Glomerular visceral epithelial cell (primary cell): ENCODE data around the gene ICAM5.
A peak's percentile ranks its signal among the peaks of the same experiment; 100 is the strongest.
"Not testable (repeated sequence)": the region's sequence is repeated elsewhere in the genome, so short reads cannot be mapped to it uniquely, and the experiment has no call there.

Experiments used
- DNase-seq: peaks from one replicate; pipeline ENCODE4 v3.0.0-alpha.2; 2016; ENCODE audit errors: extremely low spot score

ICAM5 gene

DNA sequence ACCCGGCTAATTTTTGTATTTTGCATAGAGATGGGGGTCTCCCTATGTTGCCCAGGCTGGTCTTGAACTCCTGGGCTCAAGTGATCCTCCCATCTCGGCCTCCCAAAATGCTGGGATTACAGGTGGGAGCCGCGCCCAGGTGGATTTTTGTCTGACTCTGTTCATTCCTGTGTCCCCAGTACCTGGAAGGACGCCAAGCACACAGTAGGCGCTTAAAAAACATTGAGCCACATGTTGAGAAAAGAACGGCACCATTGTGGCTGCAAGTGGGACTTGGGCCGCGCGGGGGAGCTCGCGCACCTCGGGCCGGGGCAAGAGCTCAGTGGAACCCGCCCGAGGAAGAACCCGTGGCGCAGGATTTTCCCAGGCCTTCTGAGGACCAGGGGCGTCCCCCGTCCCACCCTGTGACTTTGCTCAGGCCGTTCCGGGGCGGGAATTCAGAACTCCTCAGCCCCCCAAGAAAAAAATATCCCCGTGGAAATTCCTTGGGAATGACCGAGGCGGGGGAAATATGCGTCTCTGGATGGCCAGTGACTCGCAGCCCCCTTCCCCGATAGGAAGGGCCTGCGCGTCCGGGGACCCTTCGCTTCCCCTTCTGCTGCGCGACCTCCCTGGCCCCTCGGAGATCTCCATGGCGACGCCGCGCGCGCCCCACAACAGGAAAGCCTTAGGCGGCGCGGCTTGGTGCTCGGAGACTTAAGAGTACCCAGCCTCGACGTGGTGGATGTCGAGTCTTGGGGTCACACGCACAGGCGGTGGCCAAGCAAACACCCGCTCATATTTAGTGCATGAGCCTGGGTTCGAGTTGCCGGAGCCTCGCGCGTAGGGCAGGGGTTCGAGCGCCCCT lies 20.2 kb upstream of the ICAM5 start:
- peak; percentile 79 for DNase-seq

DNA sequence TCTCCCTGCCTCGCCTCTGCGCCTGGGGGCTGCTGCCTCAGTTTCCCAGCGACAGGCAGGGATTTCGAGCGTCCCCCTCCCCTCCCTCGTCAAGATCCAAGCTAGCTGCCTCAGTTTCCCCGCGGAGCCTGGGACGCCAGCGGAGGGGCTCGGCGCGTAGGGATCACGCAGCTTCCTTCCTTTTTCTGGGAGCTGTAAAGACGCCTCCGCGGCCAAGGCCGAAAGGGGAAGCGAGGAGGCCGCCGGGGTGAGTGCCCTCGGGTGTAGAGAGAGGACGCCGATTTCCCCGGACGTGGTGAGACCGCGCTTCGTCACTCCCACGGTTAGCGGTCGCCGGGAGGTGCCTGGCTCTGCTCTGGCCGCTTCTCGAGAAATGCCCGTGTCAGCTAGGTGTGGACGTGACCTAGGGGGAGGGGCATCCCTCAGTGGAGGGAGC lies 19.6 kb upstream of the ICAM5 start:
- peak; percentile 62 for DNase-seq

DNA sequence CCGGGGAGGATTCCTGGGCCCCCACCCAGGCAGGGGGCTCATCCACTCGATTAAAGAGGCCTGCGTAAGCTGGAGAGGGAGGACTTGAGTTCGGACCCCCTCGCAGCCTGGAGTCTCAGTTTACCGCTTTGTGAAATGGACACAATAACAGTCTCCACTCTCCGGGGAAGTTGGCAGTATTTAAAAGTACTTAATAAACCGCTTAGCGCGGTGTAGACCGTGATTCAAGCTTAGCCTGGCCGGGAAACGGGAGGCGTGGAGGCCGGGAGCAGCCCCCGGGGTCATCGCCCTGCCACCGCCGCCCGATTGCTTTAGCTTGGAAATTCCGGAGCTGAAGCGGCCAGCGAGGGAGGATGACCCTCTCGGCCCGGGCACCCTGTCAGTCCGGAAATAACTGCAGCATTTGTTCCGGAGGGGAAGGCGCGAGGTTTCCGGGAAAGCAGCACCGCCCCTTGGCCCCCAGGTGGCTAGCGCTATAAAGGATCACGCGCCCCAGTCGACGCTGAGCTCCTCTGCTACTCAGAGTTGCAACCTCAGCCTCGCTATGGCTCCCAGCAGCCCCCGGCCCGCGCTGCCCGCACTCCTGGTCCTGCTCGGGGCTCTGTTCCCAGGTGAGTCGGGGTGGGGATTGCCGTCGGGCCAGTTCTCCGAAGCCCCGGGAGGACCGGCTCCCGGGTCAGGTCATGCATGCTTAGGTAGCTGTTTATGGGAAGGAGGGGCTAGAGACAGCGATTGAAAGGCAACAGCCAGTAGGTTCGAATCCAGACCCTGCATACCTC lies 18.9 kb upstream of the ICAM5 start, which contains the start of gene ICAM1:
Gene ICAM1, plus strand, starts transcription at position 505 of the 779 bp plus-strand sequence. Its CDS starts 40 bp downstream, at position 545.
- DNase-seq, result peak; percentile 88

DNA sequence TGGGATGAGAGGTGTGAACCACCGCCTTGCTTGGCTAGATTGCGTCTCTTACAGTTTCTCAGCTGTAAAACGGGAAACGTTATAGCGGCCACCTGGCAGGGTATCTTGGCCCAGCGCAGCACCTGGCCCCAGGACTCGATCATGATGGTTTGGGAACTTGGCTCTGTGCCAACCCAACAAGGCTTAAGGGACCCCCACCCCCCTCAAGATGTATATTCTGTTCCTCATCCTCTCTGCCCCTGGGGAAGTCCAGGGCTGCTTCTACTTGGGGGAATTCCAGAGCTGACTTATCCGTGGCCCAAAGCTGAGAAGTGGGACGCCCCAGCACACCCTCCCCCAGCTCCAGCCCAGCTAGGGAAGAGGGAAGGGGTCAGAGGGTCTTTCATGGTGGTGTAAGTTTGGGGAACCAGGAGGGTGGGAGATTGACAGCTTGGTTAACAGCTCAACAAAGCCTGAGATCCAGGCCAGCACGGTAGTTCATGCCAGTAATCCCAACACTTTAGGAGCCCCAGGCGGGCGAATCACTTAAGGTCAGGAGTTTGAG lies 18.1 kb upstream of the ICAM5 start:
- DNase-seq, result peak; percentile 47

GRCh38 chr19:10274589-10274988 lies 15.2 kb upstream of the ICAM5 start:
- DNase-seq, result no peak

GRCh38 chr19:10277795-10278589 lies 11.8 kb upstream of the ICAM5 start:
- no peak for DNase-seq

DNA sequence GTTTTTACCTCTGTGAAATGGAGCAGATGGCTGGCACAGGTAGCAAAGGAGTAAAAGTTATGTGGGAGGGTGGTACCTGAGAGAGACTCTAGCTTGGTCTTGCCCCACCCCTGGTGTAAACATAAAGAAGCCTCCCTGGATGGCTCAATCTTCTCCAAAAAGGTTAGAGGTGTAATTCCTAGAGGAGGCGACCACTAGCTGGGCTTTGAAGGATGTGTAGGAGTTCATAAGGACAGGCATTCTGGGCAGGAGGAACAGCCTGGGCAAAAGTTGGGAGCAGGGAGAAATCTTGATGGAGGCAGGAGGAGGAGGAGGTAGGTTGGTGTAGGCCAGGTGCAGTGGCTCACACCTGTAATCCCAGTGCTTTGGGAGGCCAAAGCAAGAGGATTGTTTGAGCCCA lies 10.8 kb upstream of the ICAM5 start:
- DNase-seq, result no peak

GRCh38 chr19:10279737-10280442 lies 9.9 kb upstream of the ICAM5 start:
- DNase-seq, result no peak

DNA sequence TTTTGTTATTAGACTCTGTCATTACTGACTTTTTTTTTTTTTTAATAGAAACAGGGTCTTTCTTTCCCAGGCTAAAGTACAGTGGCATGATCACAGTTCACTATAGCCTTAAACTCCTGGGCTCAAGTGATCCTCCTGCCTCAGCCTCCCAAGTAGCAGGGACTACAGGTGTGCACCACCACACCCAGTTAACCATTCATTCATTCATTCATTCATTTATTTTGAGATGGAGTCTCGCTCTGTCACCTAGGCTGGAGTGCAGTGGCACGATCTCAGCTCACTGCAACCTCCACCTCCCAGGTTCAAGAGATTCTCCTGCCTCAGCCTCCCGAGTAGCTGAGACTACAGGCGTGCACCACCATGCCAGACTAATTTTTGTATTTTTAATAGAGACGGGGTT lies 7.7 kb upstream of the ICAM5 start:
- DNase-seq, result not testable (repeated sequence)

- no peak for DNase-seq
Observed at GRCh38 chr19:10283301-10284064, 6.3 kb upstream of the ICAM5 start.

DNA sequence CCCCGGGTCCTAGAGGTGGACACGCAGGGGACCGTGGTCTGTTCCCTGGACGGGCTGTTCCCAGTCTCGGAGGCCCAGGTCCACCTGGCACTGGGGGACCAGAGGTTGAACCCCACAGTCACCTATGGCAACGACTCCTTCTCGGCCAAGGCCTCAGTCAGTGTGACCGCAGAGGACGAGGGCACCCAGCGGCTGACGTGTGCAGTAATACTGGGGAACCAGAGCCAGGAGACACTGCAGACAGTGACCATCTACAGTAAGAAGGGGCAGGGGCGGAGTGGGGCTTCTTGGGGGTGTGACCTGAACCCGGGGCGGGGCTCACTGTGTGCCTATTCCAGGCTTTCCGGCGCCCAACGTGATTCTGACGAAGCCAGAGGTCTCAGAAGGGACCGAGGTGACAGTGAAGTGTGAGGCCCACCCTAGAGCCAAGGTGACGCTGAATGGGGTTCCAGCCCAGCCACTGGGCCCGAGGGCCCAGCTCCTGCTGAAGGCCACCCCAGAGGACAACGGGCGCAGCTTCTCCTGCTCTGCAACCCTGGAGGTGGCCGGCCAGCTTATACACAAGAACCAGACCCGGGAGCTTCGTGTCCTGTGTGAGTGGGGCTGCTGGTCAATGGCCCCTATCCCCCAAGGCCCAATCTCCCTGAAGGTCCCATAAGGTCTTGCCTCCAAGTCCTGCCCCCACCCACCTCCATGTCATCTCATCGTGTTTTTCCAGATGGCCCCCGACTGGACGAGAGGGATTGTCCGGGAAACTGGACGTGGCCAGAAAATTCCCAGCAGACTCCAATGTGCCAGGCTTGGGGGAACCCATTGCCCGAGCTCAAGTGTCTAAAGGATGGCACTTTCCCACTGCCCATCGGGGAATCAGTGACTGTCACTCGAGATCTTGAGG lies 5.4 kb upstream of the ICAM5 start:
- no peak for DNase-seq

- DNase-seq, result no peak
Observed at GRCh38 chr19:10284960-10285278, 4.8 kb upstream of the ICAM5 start.

DNA sequence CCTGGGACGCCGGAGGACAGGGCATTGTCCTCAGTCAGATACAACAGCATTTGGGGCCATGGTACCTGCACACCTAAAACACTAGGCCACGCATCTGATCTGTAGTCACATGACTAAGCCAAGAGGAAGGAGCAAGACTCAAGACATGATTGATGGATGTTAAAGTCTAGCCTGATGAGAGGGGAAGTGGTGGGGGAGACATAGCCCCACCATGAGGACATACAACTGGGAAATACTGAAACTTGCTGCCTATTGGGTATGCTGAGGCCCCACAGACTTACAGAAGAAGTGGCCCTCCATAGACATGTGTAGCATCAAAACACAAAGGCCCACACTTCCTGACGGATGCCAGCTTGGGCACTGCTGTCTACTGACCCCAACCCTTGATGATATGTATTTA lies 4.4 kb upstream of the ICAM5 start:
- no peak for DNase-seq

- DNase-seq, result no peak
Observed at GRCh38 chr19:10286803-10287737, 2.7 kb upstream of the ICAM5 start, which contains the start of gene ICAM4. ICAM4 (plus strand) TSS chr19:10286955; CDS start chr19:10287013, 58 bp downstream.

- DNase-seq, result no peak
Observed at GRCh38 chr19:10288662-10289166, 1.0 kb upstream of the ICAM5 start.

- no peak for DNase-seq
Observed at GRCh38 chr19:10289167-10289835, 451 bp upstream of the ICAM5 start.

GRCh38 chr19:10290357-10290875 lies 664 bp downstream of the ICAM5 start:
- DNase-seq, result no peak
